Erythroblast (primary cell): ENCODE results near the gene HBZ.

Experiments
- GATA1 ChIP-seq: IDR thresholded peaks from 2 replicates; pipeline ENCODE4 v1.6.1; 2011; ENCODE audit warnings: low read depth, mild to moderate bottlenecking, control low read depth, low read length, moderate library complexity
- POLR2A ChIP-seq: IDR thresholded peaks from 2 replicates; pipeline ENCODE4 v1.6.1; 2011; ENCODE audit warnings: mild to moderate bottlenecking, low read length

DNA sequence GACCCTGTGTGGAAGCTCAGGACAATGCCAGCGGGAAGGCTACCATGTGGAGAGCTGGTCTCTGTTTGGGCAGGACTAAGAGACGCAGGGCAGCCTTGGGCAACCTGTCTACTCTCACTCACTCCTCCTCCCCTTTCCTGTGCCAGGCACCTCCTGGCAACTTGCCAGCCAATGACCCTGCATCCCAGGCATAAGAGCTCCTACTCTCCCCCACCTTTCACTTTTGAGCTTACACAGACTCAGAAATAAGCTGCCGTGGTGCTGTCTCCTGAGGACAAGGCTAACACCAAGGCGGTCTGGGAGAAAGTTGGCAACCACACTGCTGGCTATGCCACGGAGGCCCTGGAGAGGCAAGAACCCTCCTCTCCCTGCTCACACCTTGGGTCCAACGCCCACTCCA lies 16.0 kb downstream of the HBZ start:
- TF ChIP-seq POLR2A (no peak), GATA1 (no peak)
